Kidney (tissue), 14 donors: ENCODE measurements around the gene NT5DC2. TPM values are rescaled to one million over a fixed set of nuclear protein-coding genes. Genes with fewer than 3 reads are reported as not detected.

Source experiments
- DNase-seq, 5 donors: peaks; one replicate each; pipeline ENCODE4 v3.0.0-alpha.2; 2013 to 2020
- FAIRE-seq: peaks from 2 replicates; lab custom pipeline; 2012; peaks lifted over from hg19 to GRCh38; lab: Jason Lieb, UNC
- H3K27ac ChIP-seq, 2 donors: one replicate each; pipeline ENCODE4 v1.7.0; 2013; ENCODE audit warnings: low read depth in 2 of 2, low read length in 2 of 2, inconsistent platforms in 1 of 2
- H3K27me3 ChIP-seq: one replicate; pipeline ENCODE4 v1.7.1; 2013; ENCODE audit warnings: low read length, inconsistent platforms; ENCODE audit not compliant: control insufficient read depth, insufficient read depth
- H3K36me3 ChIP-seq, 3 donors: one replicate each; pipeline versions ENCODE4 v1.7.0 to v1.7.1; 2013; ENCODE audit warnings: low read length in 3 of 3, control low read depth in 1 of 3, inconsistent platforms in 1 of 3; ENCODE audit not compliant: insufficient read depth in 3 of 3, control insufficient read depth in 2 of 3
- H3K4me1 ChIP-seq, 3 donors: one replicate each; pipeline versions ENCODE4 v1.7.0 to v1.7.1; 2013; ENCODE audit warnings: low read length in 3 of 3, inconsistent platforms in 1 of 3, low read depth in 1 of 3; ENCODE audit not compliant: control insufficient read depth in 2 of 3, insufficient read depth in 2 of 3
- H3K4me3 ChIP-seq, 3 donors: one replicate each; pipeline versions ENCODE4 v1.7.0 to v1.8.1; 2013; ENCODE audit warnings: low read length in 3 of 3, control low read depth in 1 of 3, inconsistent platforms in 1 of 3
- H3K9ac ChIP-seq, 3 donors: one replicate each; pipeline versions ENCODE4 v1.7.0 to v1.7.1; 2013; ENCODE audit warnings: low read length in 3 of 3, control low read depth in 1 of 3, inconsistent platforms in 1 of 3
- H3K9me3 ChIP-seq, 3 donors: one replicate each; pipeline versions ENCODE4 v1.7.0 to v1.7.1; 2013; ENCODE audit warnings: low read length in 3 of 3, control low read depth in 1 of 3, inconsistent platforms in 1 of 3; ENCODE audit not compliant: control insufficient read depth in 2 of 3, insufficient read depth in 1 of 3
- intact Hi-C: fragments of 100-400 bp; cut with DNase I; formaldehyde crosslinking; loops from one replicate; pipeline ENCODE4 v1.11.1; 2022
- polyA plus RNA-seq: library from polyadenylated mRNA; stranded (reverse); fragments of 350-450 nt; fragmentation: Illumina TruSeq; extraction: RNeasy Lipid Tissue Mini Kit (QIAGEN cat#74804); gene quantifications from one replicate; pipeline ENCODE4 v1.2.3, GENCODE V29; 2014; ENCODE audit warnings: low read depth, low replicate concordance; ENCODE audit not compliant: insufficient read depth
- total RNA-seq: library from RNA; stranded (reverse); fragmentation: NEBNext Ultra II Directional; extraction: Animal tissue kit (Norgen Biotek cat#: 25700); gene quantifications from one replicate; pipeline ENCODE4 v1.2.1, GENCODE V29; 2021
- TF ChIP-seq, protein P1 (sequence below): IDR thresholded peaks from 3 replicates; pipeline ENCODE4 v1.5.1; 2012; ENCODE audit warnings: mild to moderate bottlenecking, moderate library complexity, borderline replicate concordance; ENCODE audit not compliant: insufficient read depth; ENCODE audit errors: extremely low read depth
- donor health status: control.
- donor health status: control.
- donor health status: control.
- donor health status: control.
- donor health status: control.
- donor health status: DM: yes; HTN: yes; CAD: no.
- donor health status: Normal renal cell carcinoma (clear cell type).

Gene NT5DC2
- total and polyA plus RNA-seq, 2 donors from 2014 or later = 47.3 to 75.7 TPM

- no peaks in the 10 kb centered on the region for H3K9me3 ChIP-seq
- H3K9ac ChIP-seq = peak overlapping the region in 1 of 3 donors; percentile 29
- peak in 4 of 5 donors; percentile 17 to 87 (median 32) for DNase-seq
- TF ChIP-seq, protein P1, sequence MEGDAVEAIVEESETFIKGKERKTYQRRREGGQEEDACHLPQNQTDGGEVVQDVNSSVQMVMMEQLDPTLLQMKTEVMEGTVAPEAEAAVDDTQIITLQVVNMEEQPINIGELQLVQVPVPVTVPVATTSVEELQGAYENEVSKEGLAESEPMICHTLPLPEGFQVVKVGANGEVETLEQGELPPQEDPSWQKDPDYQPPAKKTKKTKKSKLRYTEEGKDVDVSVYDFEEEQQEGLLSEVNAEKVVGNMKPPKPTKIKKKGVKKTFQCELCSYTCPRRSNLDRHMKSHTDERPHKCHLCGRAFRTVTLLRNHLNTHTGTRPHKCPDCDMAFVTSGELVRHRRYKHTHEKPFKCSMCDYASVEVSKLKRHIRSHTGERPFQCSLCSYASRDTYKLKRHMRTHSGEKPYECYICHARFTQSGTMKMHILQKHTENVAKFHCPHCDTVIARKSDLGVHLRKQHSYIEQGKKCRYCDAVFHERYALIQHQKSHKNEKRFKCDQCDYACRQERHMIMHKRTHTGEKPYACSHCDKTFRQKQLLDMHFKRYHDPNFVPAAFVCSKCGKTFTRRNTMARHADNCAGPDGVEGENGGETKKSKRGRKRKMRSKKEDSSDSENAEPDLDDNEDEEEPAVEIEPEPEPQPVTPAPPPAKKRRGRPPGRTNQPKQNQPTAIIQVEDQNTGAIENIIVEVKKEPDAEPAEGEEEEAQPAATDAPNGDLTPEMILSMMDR = no peak
- peaks cover 0 to 2% (median 2%) of the 10 kb centered on the region in 3 donors for H3K36me3 ChIP-seq
- H3K4me1 ChIP-seq = peaks cover 0 to 24% (median 5%) of the 10 kb centered on the region in 3 donors
- no peak for FAIRE-seq
- no peaks in the 10 kb centered on the region for H3K27me3 ChIP-seq
- peak overlapping the region; percentile 87 to 88 for H3K27ac ChIP-seq
- no peak overlapping the region for H3K4me3 ChIP-seq
- intact Hi-C loops = no loop called here
Observed at GRCh38 chr3:52525680-52526561, 7.7 kb downstream of the NT5DC2 start.

DNA sequence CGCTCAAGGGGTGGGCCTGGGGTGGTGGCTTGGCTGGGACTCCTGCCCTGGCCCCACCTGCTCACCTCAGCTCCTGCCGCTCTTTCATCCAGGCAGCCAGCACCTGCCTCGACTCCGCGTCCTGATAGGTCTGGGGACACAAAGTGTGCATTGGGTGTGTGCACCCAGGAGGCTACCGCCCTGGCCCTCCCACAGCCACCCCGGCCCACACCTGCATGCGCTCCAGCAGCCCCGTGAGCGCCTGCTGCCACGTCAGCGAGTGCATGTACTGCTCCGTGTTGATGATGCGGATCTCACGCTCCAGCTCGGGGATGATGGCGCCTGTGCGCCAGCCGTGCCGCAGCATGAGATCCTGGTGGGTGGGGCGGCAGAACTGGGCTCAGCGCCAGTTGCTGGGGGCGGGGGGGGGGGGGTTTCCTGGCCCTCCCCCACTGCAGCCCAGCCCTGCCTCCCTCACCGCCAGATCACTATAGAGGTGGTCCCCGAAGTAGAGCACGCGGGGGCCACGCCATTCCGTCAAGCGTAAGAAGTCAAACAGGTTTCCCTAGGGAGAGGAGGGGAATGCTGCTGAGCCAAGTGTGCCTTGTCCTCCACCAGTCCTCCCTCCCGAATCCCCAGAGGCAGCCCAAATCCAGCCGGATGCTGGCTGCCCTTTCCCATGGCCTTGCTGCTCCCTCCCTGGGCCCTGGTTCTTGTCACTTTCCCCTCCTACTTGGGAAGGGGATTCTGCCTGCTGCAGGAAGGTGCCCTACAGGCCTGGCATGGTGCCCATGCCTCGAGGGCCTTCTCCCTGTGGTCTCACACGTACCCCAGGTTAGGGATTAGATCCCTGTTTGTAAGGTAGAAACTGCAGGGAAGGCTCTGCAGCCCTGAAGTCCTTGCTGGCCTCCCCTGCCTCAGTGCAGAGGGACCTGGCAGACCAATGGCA, 8.6 kb downstream of the NT5DC2 start:
- TF ChIP-seq, protein P1 = no peak
- intact Hi-C loops = no loop called here
- Histone ChIP-seq H3K4me1 (peaks cover 0 to 24% (median 5%) of the 10 kb centered on the region in 3 donors), H3K9ac (peak overlapping the region in 1 of 3 donors; percentile 40), H3K27me3 (no peaks in the 10 kb centered on the region), H3K36me3 (peaks cover 0 to 2% (median 2%) of the 10 kb centered on the region in 3 donors), H3K4me3 (no peak overlapping the region), H3K27ac (peak overlapping the region; percentile 87 to 88), H3K9me3 (no peaks in the 10 kb centered on the region)
- DNase-seq (peak; percentile 42 to 90 (median 71)), FAIRE-seq (no peak)

- Histone ChIP-seq H3K4me3 (no peak overlapping the region), H3K9me3 (no peaks in the 10 kb centered on the region), H3K27me3 (no peaks in the 10 kb centered on the region), H3K9ac (peak overlapping the region in 1 of 3 donors; percentile 40), H3K36me3 (peaks cover 0 to 2% (median 2%) of the 10 kb centered on the region in 3 donors), H3K27ac (peak overlapping the region; percentile 78 to 88), H3K4me1 (peaks cover 0 to 24% (median 5%) of the 10 kb centered on the region in 3 donors)
- TF ChIP-seq, protein P1 = no peak
- intact Hi-C loops = no loop called here
- FAIRE-seq (no peak), DNase-seq (peak in 1 of 5 donors; percentile 74)
Observed at GRCh38 chr3:52524258-52524751, 9.4 kb downstream of the NT5DC2 start.
